ENCODE data around the gene SPACA7.

DNA sequence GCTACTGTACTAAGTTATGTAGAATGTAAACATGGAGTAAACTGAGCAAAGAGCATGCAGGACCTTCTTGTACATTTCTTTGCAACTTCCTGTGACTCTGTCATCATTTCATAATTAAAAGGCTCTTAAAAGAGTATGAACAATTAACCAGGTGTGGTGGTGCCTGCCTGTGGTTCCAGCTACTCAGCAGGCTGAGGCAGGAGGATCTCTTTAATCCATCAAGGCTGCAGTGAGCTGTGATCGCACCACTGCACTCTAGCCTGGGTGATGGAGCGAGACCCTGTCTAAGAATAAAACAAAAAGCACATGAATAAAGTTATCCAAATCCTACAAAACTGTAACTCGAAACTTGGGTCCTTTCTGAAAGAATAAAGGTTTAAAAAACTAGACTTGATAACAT is 5.8 kb upstream of the SPACA7 start:
- TF ChIP-seq CTCF (IDR thresholded peaks at IDR 0.05) (no peak), POLR2A (IDR thresholded peaks at IDR 0.05) (no peak), EP300 (IDR thresholded peaks at IDR 0.05) (no peak)
